ENCODE data around the gene HOXC9. TPM values are rescaled to one million over a fixed set of nuclear protein-coding genes. Genes with fewer than 3 reads are reported as not detected.

The HOXC9 gene
- total and polyA plus RNA-seq, 9 donors: 12.6 to 19.2 (median 15.6) TPM

DNA sequence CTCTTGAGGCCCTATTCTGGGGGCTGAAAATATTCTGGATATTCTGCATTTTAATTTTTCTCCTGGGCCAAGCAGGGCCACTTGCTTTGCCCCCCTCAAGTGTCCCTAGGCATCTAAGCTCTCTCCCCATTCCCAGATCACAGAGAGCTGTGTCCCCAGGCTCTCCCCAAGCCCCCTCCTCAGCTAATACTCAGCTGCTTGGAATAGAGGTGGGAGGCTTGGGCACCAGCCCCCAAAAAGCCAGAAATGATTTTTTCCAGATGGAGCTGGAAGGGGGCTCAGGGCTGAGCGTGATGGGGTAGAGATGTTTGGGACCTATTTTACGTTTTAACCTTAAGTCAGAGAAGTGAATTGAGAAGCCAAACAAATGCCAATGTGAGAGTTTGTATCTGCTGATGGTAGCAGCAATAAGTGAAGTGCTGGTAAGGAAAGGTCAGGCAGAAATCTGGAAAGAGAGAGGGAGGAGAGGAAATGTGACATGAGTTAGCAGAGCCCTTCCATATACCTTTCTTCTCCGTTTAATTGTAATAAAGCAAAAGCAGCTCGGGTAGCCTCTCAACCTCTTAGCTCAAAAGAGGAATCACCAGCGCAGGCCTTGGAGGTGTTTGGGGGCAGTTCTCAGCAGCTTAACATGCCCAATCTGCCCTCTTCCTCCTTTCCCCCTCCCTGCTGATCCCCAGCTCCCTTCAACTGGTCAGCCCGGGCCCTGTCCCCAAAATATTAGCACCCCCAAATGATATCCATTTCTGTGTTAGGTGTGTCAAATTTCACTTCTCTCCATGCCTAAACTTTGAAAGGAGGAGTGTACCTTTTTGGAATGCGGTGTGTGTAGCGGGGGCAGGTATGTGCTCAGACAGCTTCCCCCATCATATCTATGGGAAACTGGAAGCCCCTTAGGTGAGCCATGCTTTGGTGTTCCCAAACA is 23.3 kb downstream of the HOXC9 start:
- peaks cover 56% of the 10 kb centered on the region for H3K27me3 ChIP-seq (ENCODE audit: control insufficient read depth, insufficient read depth, low read length)
- H3K27ac ChIP-seq (ENCODE audit: low read length): peak overlapping the region; percentile 100
- no peak for DNase-seq
- no peaks in the 10 kb centered on the region for H3K36me3 ChIP-seq (ENCODE audit: control insufficient read depth, insufficient read depth, low read length)
- no peak overlapping the region for H3K4me3 ChIP-seq (ENCODE audit: low read length)
- H3K9me3 ChIP-seq (replicated peaks; ENCODE audit: control insufficient read depth, low read depth, low read length): no peaks in the 10 kb centered on the region
- 41% methylated on average over 2 of the region's 8 CpGs for WGBS (ENCODE audit: insufficient coverage)
- peaks cover 91% of the 10 kb centered on the region for H3K4me1 ChIP-seq (ENCODE audit: control insufficient read depth, insufficient read depth, low read length)

GRCh38 chr12:54024127-54024526 is 24.2 kb downstream of the HOXC9 start:
- Histone ChIP-seq H3K4me3 (ENCODE audit: low read length) (peak overlapping the region; percentile 27), H3K4me1 (ENCODE audit: control insufficient read depth, insufficient read depth, low read length) (peaks cover 93% of the 10 kb centered on the region), H3K27me3 (ENCODE audit: control insufficient read depth, insufficient read depth, low read length) (peaks cover 54% of the 10 kb centered on the region), H3K36me3 (ENCODE audit: control insufficient read depth, insufficient read depth, low read length) (peaks cover 2% of the 10 kb centered on the region), H3K9me3 (replicated peaks; ENCODE audit: control insufficient read depth, low read depth, low read length) (no peaks in the 10 kb centered on the region), H3K27ac (ENCODE audit: low read length) (peak overlapping the region; percentile 100)
- 40% methylated on average over 13 of the region's 17 CpGs for WGBS (ENCODE audit: insufficient coverage)
- peak; percentile 48 for DNase-seq

GRCh38 chr12:54024581-54025305 is 24.8 kb downstream of the HOXC9 start:
- Histone ChIP-seq H3K27ac (ENCODE audit: low read length) (peak overlapping the region; percentile 100), H3K4me3 (ENCODE audit: low read length) (peak overlapping the region; percentile 27), H3K27me3 (ENCODE audit: control insufficient read depth, insufficient read depth, low read length) (peaks cover 54% of the 10 kb centered on the region), H3K4me1 (ENCODE audit: control insufficient read depth, insufficient read depth, low read length) (peaks cover 93% of the 10 kb centered on the region), H3K36me3 (ENCODE audit: control insufficient read depth, insufficient read depth, low read length) (peaks cover 6% of the 10 kb centered on the region), H3K9me3 (replicated peaks; ENCODE audit: control insufficient read depth, low read depth, low read length) (no peaks in the 10 kb centered on the region)
- WGBS (ENCODE audit: insufficient coverage): no CpG with 5 or more reads among the region's 5 CpGs
- DNase-seq: peak; percentile 34

GRCh38 chr12:54025499-54026405 is 25.8 kb downstream of the HOXC9 start:
- Histone ChIP-seq H3K27ac (ENCODE audit: low read length) (peak overlapping the region; percentile 100), H3K36me3 (ENCODE audit: control insufficient read depth, insufficient read depth, low read length) (peaks cover 10% of the 10 kb centered on the region), H3K27me3 (ENCODE audit: control insufficient read depth, insufficient read depth, low read length) (peaks cover 53% of the 10 kb centered on the region), H3K4me3 (ENCODE audit: low read length) (peak overlapping the region; percentile 4), H3K4me1 (ENCODE audit: control insufficient read depth, insufficient read depth, low read length) (peaks cover 87% of the 10 kb centered on the region), H3K9me3 (replicated peaks; ENCODE audit: control insufficient read depth, low read depth, low read length) (no peaks in the 10 kb centered on the region)
- DNase-seq: no peak
- 34% methylated on average over 4 of the region's 7 CpGs for WGBS (ENCODE audit: insufficient coverage)

DNA sequence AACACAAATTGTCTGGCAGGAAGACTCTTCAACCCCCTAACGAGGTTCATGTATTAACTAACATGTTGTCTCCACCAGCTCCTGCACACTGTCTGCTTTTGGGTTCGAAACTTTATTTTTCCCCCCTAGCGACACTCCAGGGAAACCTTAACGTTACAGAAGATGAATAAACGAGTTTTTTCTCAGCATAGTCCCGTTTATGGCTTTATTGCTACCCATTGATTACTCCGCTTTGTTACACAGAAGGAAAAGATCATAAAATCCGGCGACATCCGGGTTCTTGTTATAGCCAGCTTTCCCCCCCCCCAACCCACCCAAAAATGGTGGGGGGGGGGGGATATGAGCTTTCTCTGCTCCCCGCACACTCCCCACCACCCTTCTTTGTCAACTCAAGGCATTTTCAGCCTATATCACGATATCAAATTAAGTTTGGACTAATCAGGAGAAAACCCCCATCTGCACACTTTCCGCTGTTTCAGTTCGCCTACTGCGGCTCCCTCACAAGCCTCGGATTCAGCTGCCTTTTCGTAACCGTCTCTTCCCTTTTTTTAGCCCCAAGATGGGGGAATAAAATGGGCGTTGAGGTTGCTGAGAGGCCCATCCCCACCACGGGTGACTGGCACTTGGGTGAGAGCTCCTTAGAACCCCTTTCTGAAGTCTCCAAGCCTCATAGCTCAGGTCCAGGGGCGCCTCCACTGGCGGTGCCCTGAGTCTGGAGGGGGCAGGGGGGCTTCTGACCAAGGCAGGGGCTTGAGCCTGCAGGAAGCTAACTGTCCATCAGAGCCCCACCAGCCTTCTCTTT is 26.9 kb downstream of the HOXC9 start:
- peak overlapping the region; percentile 100 for H3K27ac ChIP-seq (ENCODE audit: low read length)
- DNase-seq: no peak
- H3K4me3 ChIP-seq (ENCODE audit: low read length): no peak overlapping the region
- 34% methylated on average over 5 of the region's 22 CpGs for WGBS (ENCODE audit: insufficient coverage)
- H3K9me3 ChIP-seq (replicated peaks; ENCODE audit: control insufficient read depth, low read depth, low read length): no peaks in the 10 kb centered on the region
- peaks cover 16% of the 10 kb centered on the region for H3K36me3 ChIP-seq (ENCODE audit: control insufficient read depth, insufficient read depth, low read length)
- H3K4me1 ChIP-seq (ENCODE audit: control insufficient read depth, insufficient read depth, low read length): peaks cover 87% of the 10 kb centered on the region
- peaks cover 46% of the 10 kb centered on the region for H3K27me3 ChIP-seq (ENCODE audit: control insufficient read depth, insufficient read depth, low read length)

- Histone ChIP-seq H3K27me3 (ENCODE audit: control insufficient read depth, insufficient read depth, low read length) (peaks cover 51% of the 10 kb centered on the region), H3K36me3 (ENCODE audit: control insufficient read depth, insufficient read depth, low read length) (peaks cover 20% of the 10 kb centered on the region), H3K27ac (ENCODE audit: low read length) (peak overlapping the region; percentile 100), H3K4me3 (ENCODE audit: low read length) (no peak overlapping the region), H3K4me1 (ENCODE audit: control insufficient read depth, insufficient read depth, low read length) (peaks cover 88% of the 10 kb centered on the region), H3K9me3 (replicated peaks; ENCODE audit: control insufficient read depth, low read depth, low read length) (no peaks in the 10 kb centered on the region)
- WGBS (ENCODE audit: insufficient coverage): 55% methylated on average over 1 of the region's 3 CpGs
- no peak for DNase-seq
Observed at GRCh38 chr12:54027442-54027786, 27.5 kb downstream of the HOXC9 start.

GRCh38 chr12:54028314-54029201 is 28.6 kb downstream of the HOXC9 start, which contains the start of gene HOXC6:
TSS of gene HOXC6 (plus strand) at chr12:54028440. CDS start at chr12:54028522, 82 bp downstream.
- peaks cover 88% of the 10 kb centered on the region for H3K4me1 ChIP-seq (ENCODE audit: control insufficient read depth, insufficient read depth, low read length)
- peak; percentile 89 for DNase-seq
- peak within 1 kb of the TSS; percentile 42 for H3K4me3 ChIP-seq (ENCODE audit: low read length)
- H3K9me3 ChIP-seq (replicated peaks; ENCODE audit: control insufficient read depth, low read depth, low read length): no peaks in the 10 kb centered on the region
- H3K27ac ChIP-seq (ENCODE audit: low read length): peak within 1 kb of the TSS; percentile 100
- H3K27me3 ChIP-seq (ENCODE audit: control insufficient read depth, insufficient read depth, low read length): peaks cover 56% of the 10 kb centered on the region
- peaks cover 20% of the 10 kb centered on the region for H3K36me3 ChIP-seq (ENCODE audit: control insufficient read depth, insufficient read depth, low read length)
- WGBS (ENCODE audit: insufficient coverage): 18% methylated on average over 20 of the region's 36 CpGs

- peak overlapping the region; percentile 26 for H3K4me3 ChIP-seq (ENCODE audit: low read length)
- WGBS (ENCODE audit: insufficient coverage): 34% methylated on average over 29 of the region's 53 CpGs
- H3K9me3 ChIP-seq (replicated peaks; ENCODE audit: control insufficient read depth, low read depth, low read length): no peaks in the 10 kb centered on the region
- H3K4me1 ChIP-seq (ENCODE audit: control insufficient read depth, insufficient read depth, low read length): peaks cover 84% of the 10 kb centered on the region
- peaks cover 57% of the 10 kb centered on the region for H3K27me3 ChIP-seq (ENCODE audit: control insufficient read depth, insufficient read depth, low read length)
- H3K27ac ChIP-seq (ENCODE audit: low read length): peak overlapping the region; percentile 100
- DNase-seq: no peak
- H3K36me3 ChIP-seq (ENCODE audit: control insufficient read depth, insufficient read depth, low read length): peaks cover 25% of the 10 kb centered on the region
Observed at GRCh38 chr12:54029529-54030441, 29.8 kb downstream of the HOXC9 start.

Data from muscle of leg (tissue), 11 donors.